ENCODE results near the gene SEC14L2.

The SEC14L2 gene

DNA sequence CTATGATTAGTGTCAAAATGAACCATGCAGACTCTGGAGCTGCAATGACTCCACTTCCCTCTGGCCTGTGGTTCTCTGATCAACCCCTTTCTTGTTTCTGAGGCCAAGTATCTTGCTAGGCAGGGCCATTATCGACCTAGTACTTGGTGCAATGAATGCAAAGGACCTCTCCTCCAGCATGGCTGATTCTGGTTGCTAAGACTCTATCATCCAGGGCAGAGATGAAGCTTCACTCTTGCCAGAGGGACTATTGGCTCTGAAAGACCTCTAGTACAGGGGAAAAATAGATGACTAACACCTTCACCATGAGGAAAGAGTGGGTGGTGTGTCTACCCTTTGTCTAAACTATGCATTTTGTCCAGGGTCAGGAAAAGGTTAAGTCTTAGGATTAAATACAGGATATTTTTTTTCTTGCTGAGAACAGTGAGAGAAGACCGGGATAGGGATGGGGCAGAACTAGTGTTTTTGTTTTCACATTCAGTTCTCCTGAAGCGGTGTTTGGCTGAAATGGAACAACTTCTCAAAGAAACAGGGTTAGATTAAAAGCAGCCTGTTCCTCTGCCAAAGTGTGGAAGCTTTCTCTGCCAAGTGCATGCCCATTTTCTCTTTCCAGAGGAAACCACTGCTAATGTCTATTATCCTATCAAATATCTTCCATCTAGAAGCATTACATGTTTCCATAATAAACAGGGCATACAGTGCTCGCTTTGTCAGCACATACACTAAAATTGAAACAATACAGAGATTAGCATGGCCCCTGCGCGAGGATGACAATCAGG lies 23.7 kb downstream of the SEC14L2 start:
- H3K27me3 ChIP-seq (ENCODE audit: control insufficient read depth, insufficient read depth, low read length), result no peaks in the 10 kb centered on the region
- no peak overlapping the region for H3K27ac ChIP-seq
- no peaks in the 10 kb centered on the region for H3K9me3 ChIP-seq (ENCODE audit: control insufficient read depth, low read length)
- no peak overlapping the region for H3K9ac ChIP-seq
- H2AFZ ChIP-seq, result no peak overlapping the region
- H3K4me1 ChIP-seq, result peaks cover 6% of the 10 kb centered on the region
- H3K79me2 ChIP-seq, result no peaks in the 10 kb centered on the region
- no peak for TF ChIP-seq CTCF (IDR thresholded peaks at IDR 0.05)
- H3K36me3 ChIP-seq (ENCODE audit: control insufficient read depth, insufficient read depth, low read length), result no peaks in the 10 kb centered on the region
- no peak overlapping the region for H3K4me3 ChIP-seq (ENCODE audit: low read depth, low read length)
- H3K4me2 ChIP-seq (ENCODE audit: low read length), result peak overlapping the region; percentile 20

- Histone ChIP-seq H3K4me2 (ENCODE audit: low read length) (peak overlapping the region; percentile 77), H3K9me3 (ENCODE audit: control insufficient read depth, low read length) (no peaks in the 10 kb centered on the region), H2AFZ (no peak overlapping the region), H3K4me1 (peaks cover 6% of the 10 kb centered on the region), H3K27me3 (ENCODE audit: control insufficient read depth, insufficient read depth, low read length) (no peaks in the 10 kb centered on the region), H3K4me3 (ENCODE audit: low read depth, low read length) (peak overlapping the region; percentile 9), H3K9ac (no peak overlapping the region), H3K79me2 (no peaks in the 10 kb centered on the region), H3K27ac (peak overlapping the region; percentile 90), H3K36me3 (ENCODE audit: control insufficient read depth, insufficient read depth, low read length) (no peaks in the 10 kb centered on the region)
- no peak for TF ChIP-seq CTCF (IDR thresholded peaks at IDR 0.05)
These were observed 25.1 kb downstream of the SEC14L2 start for GRCh38 chr22:30421695-30422480.

DNA sequence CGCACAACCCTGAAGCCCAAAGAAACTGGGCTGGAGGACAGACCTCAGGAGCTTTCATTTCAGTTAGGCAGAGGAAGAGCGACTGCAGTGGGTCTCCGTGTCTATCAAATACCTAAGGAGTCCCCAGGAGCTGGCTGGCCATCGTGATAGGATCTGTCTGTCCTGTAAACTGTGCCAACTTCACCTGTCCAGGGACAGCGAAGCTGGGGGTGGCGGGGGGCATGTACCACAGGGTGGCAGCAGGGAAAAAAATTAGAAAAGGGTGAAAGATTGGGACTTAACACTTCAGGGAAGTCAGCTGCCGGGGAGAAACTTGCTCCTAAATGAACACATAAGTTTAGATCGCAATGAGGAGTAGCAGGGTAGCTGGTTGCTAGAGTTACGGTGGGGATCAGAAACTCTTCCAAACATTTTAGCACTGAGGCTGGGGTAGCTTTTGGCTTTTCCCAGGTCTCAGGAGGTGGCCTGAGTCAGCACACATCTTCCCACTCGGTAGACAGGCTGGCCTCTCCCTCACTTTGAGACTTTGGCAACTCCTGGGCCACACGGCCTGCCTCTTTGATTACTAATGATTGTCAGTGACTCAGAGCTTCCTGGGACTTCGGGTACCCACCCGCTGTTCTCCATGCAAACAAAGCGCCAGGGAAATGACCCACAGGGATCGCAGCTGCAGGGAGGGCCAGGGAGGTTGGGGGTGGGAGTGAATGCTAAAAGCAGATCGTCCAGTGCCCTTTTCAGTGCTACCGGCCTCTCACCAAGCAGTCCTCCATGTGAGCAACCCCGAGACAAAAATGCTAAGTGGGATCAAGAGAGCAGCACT lies 25.9 kb downstream of the SEC14L2 start:
- H3K4me2 ChIP-seq (ENCODE audit: low read length), result peak overlapping the region; percentile 77
- H3K27me3 ChIP-seq (ENCODE audit: control insufficient read depth, insufficient read depth, low read length), result no peaks in the 10 kb centered on the region
- no peaks in the 10 kb centered on the region for H3K36me3 ChIP-seq (ENCODE audit: control insufficient read depth, insufficient read depth, low read length)
- no peak for TF ChIP-seq CTCF (IDR thresholded peaks at IDR 0.05)
- peak overlapping the region; percentile 71 for H2AFZ ChIP-seq
- H3K9ac ChIP-seq, result no peak overlapping the region
- H3K79me2 ChIP-seq, result no peaks in the 10 kb centered on the region
- H3K9me3 ChIP-seq (ENCODE audit: control insufficient read depth, low read length), result no peaks in the 10 kb centered on the region
- H3K4me3 ChIP-seq (ENCODE audit: low read depth, low read length), result peak overlapping the region; percentile 63
- peak overlapping the region; percentile 90 for H3K27ac ChIP-seq
- peaks cover 6% of the 10 kb centered on the region for H3K4me1 ChIP-seq

DNA sequence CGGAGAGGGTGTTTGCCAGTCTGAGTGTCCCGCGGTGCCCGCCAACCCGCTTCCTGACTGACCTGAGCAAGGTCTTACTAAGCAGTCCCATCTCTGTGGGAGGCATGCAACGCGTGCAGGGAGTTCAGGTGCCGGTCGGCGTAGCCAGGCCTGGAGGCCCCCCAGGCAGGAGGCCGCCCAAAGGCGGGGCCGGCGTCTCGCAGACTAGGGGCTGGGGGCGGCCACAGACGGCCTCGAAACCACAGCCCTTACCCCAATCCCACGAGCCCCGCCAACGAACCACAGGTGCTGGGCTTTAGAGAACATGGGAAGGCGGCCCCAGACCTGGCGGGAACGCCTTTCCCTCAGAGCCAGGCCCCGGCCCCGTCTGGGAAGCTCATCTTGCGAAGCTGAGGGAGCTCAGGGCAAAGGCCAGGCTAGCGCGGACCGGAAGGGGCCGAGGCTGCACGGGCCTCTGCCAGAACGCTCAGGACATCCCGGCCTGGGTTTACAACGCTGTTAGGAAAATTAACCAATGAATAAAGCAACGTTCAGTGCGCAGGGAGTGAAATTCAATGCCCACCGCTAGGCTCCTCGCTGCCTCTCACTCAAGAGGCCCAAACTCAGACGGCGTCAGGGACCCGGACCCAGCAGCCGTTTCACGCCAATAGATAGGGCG lies 26.6 kb downstream of the SEC14L2 start:
- H3K4me1 ChIP-seq, result peaks cover 6% of the 10 kb centered on the region

More for the DNA sequence above, 26.6 kb downstream of the SEC14L2 start:
- Histone ChIP-seq H3K79me2 (no peaks in the 10 kb centered on the region), H3K9me3 (ENCODE audit: control insufficient read depth, low read length) (no peaks in the 10 kb centered on the region), H3K4me2 (ENCODE audit: low read length) (peak overlapping the region; percentile 77), H2AFZ (peak overlapping the region; percentile 71), H3K36me3 (ENCODE audit: control insufficient read depth, insufficient read depth, low read length) (no peaks in the 10 kb centered on the region), H3K9ac (peak overlapping the region; percentile 53), H3K27ac (peak overlapping the region; percentile 90), H3K4me3 (ENCODE audit: low read depth, low read length) (peak overlapping the region; percentile 63), H3K27me3 (ENCODE audit: control insufficient read depth, insufficient read depth, low read length) (no peaks in the 10 kb centered on the region)
- no peak for TF ChIP-seq CTCF (IDR thresholded peaks at IDR 0.05)

Measured in parathyroid adenoma (tissue), 2 donors.